K562 (cell line): ENCODE data around the gene SDS.

ENCODE experiments used
- BHLHE40 ChIP-seq: IDR thresholded peaks from 2 replicates; pipeline ENCODE4 v1.6.1; 2011; ENCODE audit warnings: low read length, improper control_type of control experiment
- CEBPB ChIP-seq: fragments of 450-650 bp; IDR thresholded peaks from 2 replicates; pipeline ENCODE4 v1.6.1; 2016; ENCODE audit warnings: missing genetic modification characterization, missing compliant biosample characterization
- GTF2F1 ChIP-seq: IDR thresholded peaks from 2 replicates; pipeline ENCODE4 v1.6.1; 2011; ENCODE audit warnings: low read depth, low read length, improper control_type of control experiment
- MITF ChIP-seq: IDR thresholded peaks from 2 replicates; pipeline ENCODE4 v1.6.1; 2014; ENCODE audit warnings: antibody characterized with exemption
- RAD21 ChIP-seq, 2 experiments: fragments of 250-450 bp in 1 of 2; fragments of 450-650 bp in 1 of 2; sonication (Bioruptor Pico) in 1 of 2; formaldehyde crosslinking in 1 of 2; IDR thresholded peaks in 1 of 2; conservative IDR thresholded peaks in 1 of 2; 2 replicates each; pipeline versions ENCODE4 v1.4.0 to v1.8.0; 2020 to 2022; ENCODE audit warnings: mild to moderate bottlenecking in 2 of 2, moderate library complexity in 1 of 2
- TF ChIP-seq, protein P1 (sequence below): IDR thresholded peaks from 2 replicates; pipeline ENCODE4 v1.6.1; 2011; ENCODE audit not compliant: insufficient read length; ENCODE audit errors: extremely low read depth
- TF ChIP-seq, protein P2 (sequence below): fragments of 450-650 bp; formaldehyde crosslinking; IDR thresholded peaks from 2 replicates; pipeline ENCODE4 v1.4.0; 2020; ENCODE audit warnings: mild to moderate bottlenecking, moderate library complexity

- TF ChIP-seq, protein P1, sequence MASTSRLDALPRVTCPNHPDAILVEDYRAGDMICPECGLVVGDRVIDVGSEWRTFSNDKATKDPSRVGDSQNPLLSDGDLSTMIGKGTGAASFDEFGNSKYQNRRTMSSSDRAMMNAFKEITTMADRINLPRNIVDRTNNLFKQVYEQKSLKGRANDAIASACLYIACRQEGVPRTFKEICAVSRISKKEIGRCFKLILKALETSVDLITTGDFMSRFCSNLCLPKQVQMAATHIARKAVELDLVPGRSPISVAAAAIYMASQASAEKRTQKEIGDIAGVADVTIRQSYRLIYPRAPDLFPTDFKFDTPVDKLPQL = no peak
- no peak for TF ChIP-seq BHLHE40
- TF ChIP-seq RAD21 (CRISPR knock-in tag; conservative IDR thresholded peaks at IDR 0.05 in 1 of 2, IDR thresholded peaks at IDR 0.05 in 1 of 2) = no peak
- TF ChIP-seq, protein P2, sequence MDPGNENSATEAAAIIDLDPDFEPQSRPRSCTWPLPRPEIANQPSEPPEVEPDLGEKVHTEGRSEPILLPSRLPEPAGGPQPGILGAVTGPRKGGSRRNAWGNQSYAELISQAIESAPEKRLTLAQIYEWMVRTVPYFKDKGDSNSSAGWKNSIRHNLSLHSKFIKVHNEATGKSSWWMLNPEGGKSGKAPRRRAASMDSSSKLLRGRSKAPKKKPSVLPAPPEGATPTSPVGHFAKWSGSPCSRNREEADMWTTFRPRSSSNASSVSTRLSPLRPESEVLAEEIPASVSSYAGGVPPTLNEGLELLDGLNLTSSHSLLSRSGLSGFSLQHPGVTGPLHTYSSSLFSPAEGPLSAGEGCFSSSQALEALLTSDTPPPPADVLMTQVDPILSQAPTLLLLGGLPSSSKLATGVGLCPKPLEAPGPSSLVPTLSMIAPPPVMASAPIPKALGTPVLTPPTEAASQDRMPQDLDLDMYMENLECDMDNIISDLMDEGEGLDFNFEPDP = no peak
- TF ChIP-seq CEBPB (tag) = no peak
- no peak for TF ChIP-seq GTF2F1
- TF ChIP-seq MITF = no peak
Observed at GRCh38 chr12:113390064-113391043, 13.3 kb downstream of the SDS start.
